SH-SY5Y (cell line): ENCODE measurements around the gene CXCL5.

Experiments
- GATA2 ChIP-seq: IDR thresholded peaks from 2 replicates; pipeline ENCODE4 v1.6.1; 2011; ENCODE audit warnings: mild to moderate bottlenecking, low read depth, low read length
- GATA3 ChIP-seq: IDR thresholded peaks from 2 replicates; pipeline ENCODE4 v1.6.1; 2011; ENCODE audit warnings: low read depth, mild to moderate bottlenecking, low read length, moderate library complexity

GRCh38 chr4:74045247-74045646 lies 46.8 kb upstream of the CXCL5 start:
- TF ChIP-seq GATA2 = no peak
- TF ChIP-seq GATA3 = no peak
